ENCODE results near the gene NKD1.

Gene NKD1

GRCh38 chr16:50651835-50652438 lies 103.7 kb downstream of the NKD1 start:
- TF ChIP-seq REST (IDR thresholded peaks at IDR 0.05; ENCODE audit: insufficient read depth in 1 of 2, low read depth in 2 of 2, low read length in 2 of 2) (no peak), POLR2AphosphoS5 (IDR thresholded peaks at IDR 0.05; ENCODE audit: low read depth, low read length) (no peak), FOXP2 (optimal IDR thresholded peaks at IDR 0.05; ENCODE audit: borderline replicate concordance, extremely low read depth, extremely low read length, insufficient read depth) (no peak), TAF1 (IDR thresholded peaks at IDR 0.05; ENCODE audit: borderline replicate concordance, insufficient read depth, low read length) (no peak), SIN3A (IDR thresholded peaks at IDR 0.05; ENCODE audit: borderline replicate concordance, insufficient read depth, low read length) (no peak)

- TF ChIP-seq TAF1 (IDR thresholded peaks at IDR 0.05; ENCODE audit: borderline replicate concordance, insufficient read depth, low read length) (no peak), POLR2AphosphoS5 (IDR thresholded peaks at IDR 0.05; ENCODE audit: low read depth, low read length) (no peak), REST (IDR thresholded peaks at IDR 0.05; ENCODE audit: insufficient read depth in 1 of 2, low read depth in 2 of 2, low read length in 2 of 2) (no peak), FOXP2 (optimal IDR thresholded peaks at IDR 0.05; ENCODE audit: borderline replicate concordance, extremely low read depth, extremely low read length, insufficient read depth) (no peak), SIN3A (IDR thresholded peaks at IDR 0.05; ENCODE audit: borderline replicate concordance, insufficient read depth, low read length) (no peak)
Observed at GRCh38 chr16:50652836-50653425, 104.7 kb downstream of the NKD1 start.

GRCh38 chr16:50653633-50654519 lies 105.7 kb downstream of the NKD1 start:
- TF ChIP-seq FOXP2 (optimal IDR thresholded peaks at IDR 0.05; ENCODE audit: borderline replicate concordance, extremely low read depth, extremely low read length, insufficient read depth) = no peak
- TF ChIP-seq REST (IDR thresholded peaks at IDR 0.05; ENCODE audit: insufficient read depth in 1 of 2, low read depth in 2 of 2, low read length in 2 of 2) = no peak
- no peak for TF ChIP-seq SIN3A (IDR thresholded peaks at IDR 0.05; ENCODE audit: borderline replicate concordance, insufficient read depth, low read length)
- TF ChIP-seq TAF1 (IDR thresholded peaks at IDR 0.05; ENCODE audit: borderline replicate concordance, insufficient read depth, low read length) = no peak
- no peak for TF ChIP-seq POLR2AphosphoS5 (IDR thresholded peaks at IDR 0.05; ENCODE audit: low read depth, low read length)

GRCh38 chr16:50655558-50656055 lies 107.4 kb downstream of the NKD1 start:
- TF ChIP-seq FOXP2 (optimal IDR thresholded peaks at IDR 0.05; ENCODE audit: borderline replicate concordance, extremely low read depth, extremely low read length, insufficient read depth) = no peak
- no peak for TF ChIP-seq REST (IDR thresholded peaks at IDR 0.05; ENCODE audit: insufficient read depth in 1 of 2, low read depth in 2 of 2, low read length in 2 of 2)
- no peak for TF ChIP-seq POLR2AphosphoS5 (IDR thresholded peaks at IDR 0.05; ENCODE audit: low read depth, low read length)
- no peak for TF ChIP-seq SIN3A (IDR thresholded peaks at IDR 0.05; ENCODE audit: borderline replicate concordance, insufficient read depth, low read length)
- no peak for TF ChIP-seq TAF1 (IDR thresholded peaks at IDR 0.05; ENCODE audit: borderline replicate concordance, insufficient read depth, low read length)
